Measurements from ENCODE around the gene ENTPD8. TPM values are rescaled to one million over a fixed set of nuclear protein-coding genes. Genes with fewer than 3 reads are reported as not detected.

ENTPD8 gene
- total and polyA plus RNA-seq, 2 donors (not counting 1 experiment from before 2014, with no cell fraction given), result not detected

DNA sequence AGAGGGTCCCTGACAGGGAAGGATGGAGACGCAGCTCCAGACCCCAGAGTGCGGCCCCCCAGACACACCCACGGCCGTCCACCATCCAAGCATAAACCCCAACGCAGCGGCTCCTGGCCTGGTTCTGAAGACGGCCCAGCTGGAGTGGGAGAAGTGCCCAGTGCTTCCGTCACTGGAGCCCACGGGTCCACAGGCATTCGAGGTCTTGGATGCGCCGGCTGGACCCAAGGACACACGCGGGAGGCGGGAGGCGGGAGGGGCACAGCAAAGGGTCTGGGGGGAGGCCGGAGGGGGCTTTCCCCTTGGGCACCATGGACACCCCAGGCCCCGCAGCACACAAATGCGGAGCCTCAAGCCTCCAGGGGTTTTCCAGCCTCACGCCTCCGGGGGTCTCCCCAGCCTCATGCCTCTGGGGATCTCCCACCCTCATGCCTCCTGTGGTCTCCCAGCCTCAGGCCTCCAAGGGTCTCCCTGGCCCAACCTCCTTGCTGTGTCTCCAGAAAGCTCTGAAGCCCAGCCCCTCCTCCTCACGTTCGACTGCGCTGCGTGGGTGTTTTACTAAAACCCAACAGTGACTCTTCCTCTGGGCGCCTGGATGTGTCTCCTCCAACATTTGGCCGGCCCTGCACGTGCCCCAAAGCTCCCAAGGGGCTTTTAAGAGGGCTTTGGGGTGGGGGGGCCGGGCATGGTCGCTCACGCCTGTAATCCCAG is 33.4 kb downstream of the ENTPD8 start:
- ChIA-PET POLR2A (no interaction called here), CTCF (interaction anchor here (1.3 to 2.5 kb wide), 2 partner anchors 15 to 106 kb away, joined by 3 to 7 read pairs; partner anchors contain the start of genes EXD3 and NRARP)
- Histone ChIP-seq H2AFZ (ENCODE audit: insufficient read depth, low read depth, low read length, poor library complexity, severe bottlenecking) (no peak overlapping the region), H3K4me1 (ENCODE audit: control insufficient read depth in 2 of 2, insufficient read depth in 2 of 2, low read length in 2 of 2) (peaks cover 18 to 27% of the 10 kb centered on the region in 2 donors), H3K27ac (ENCODE audit: low read length in 2 of 2) (no peak overlapping the region), H3K9me3 (ENCODE audit: control extremely low read depth in 1 of 3, control insufficient read depth in 2 of 3, insufficient read depth in 1 of 3, low read length in 2 of 3) (peaks cover 0 to 9% (median 0%) of the 10 kb centered on the region in 3 donors), H3K4me3 (ENCODE audit: control extremely low read depth in 1 of 5, extremely low read depth in 1 of 5, insufficient read depth in 1 of 5, low read depth in 2 of 5, low read length in 4 of 5) (no peak overlapping the region), H3K27me3 (replicated peaks in 1 of 4; ENCODE audit: control extremely low read depth in 1 of 4, control insufficient read depth in 3 of 4, insufficient read depth in 4 of 4, low read length in 3 of 4) (peaks cover 0 to 27% (median 10%) of the 10 kb centered on the region in 4 experiments), H3K36me3 (replicated peaks in 1 of 2; ENCODE audit: control extremely low read depth in 1 of 2, control insufficient read depth in 1 of 2, extremely low read depth in 1 of 2, insufficient read depth in 2 of 2, low read length in 1 of 2) (no peaks in the 10 kb centered on the region), H4K20me1 (ENCODE audit: control insufficient read depth, insufficient read depth, low read length, poor library complexity, severe bottlenecking) (peaks cover 47% of the 10 kb centered on the region), H3K4me2 (replicated peaks; ENCODE audit: low read depth, low read length, poor library complexity, severe bottlenecking) (peak overlapping the region; percentile 77), H3K9ac (ENCODE audit: low read length) (no peak overlapping the region), H3K79me2 (ENCODE audit: control insufficient read depth, insufficient read depth, low read length) (peaks cover 22% of the 10 kb centered on the region)
- intact Hi-C loops (cut with micrococcal nuclease), result no loop called here
- DNase-seq (no peak), ATAC-seq (ENCODE audit: low read depth) (no peak)
- peaks cover 13% of the 10 kb centered on the region for H3K4me1 Mint-ChIP-seq
- H3K27me3 Mint-ChIP-seq, result no peaks in the 10 kb centered on the region
- H3K9me3 Mint-ChIP-seq (ENCODE audit: insufficient read depth), result no peaks in the 10 kb centered on the region
- H3K4me3 Mint-ChIP-seq, result peak overlapping the region; percentile 49
- WGBS (ENCODE audit: insufficient coverage), result 75% methylated on average over 28 of the region's 31 CpGs
- TF ChIP-seq EZH2 (IDR thresholded peaks at IDR 0.05; ENCODE audit: borderline replicate concordance, insufficient read depth, low read depth, low read length, poor library complexity, severe bottlenecking) (no peak), CTCF (IDR thresholded peaks at IDR 0.05) (no peak)
- H3K27ac Mint-ChIP-seq, result no peak overlapping the region

Data from B cell (primary cell).